GM12891 (cell line): Measurements from ENCODE around the gene KHK.
"Not testable (repeated sequence)": the region's sequence is repeated elsewhere in the genome, so short reads cannot be mapped to it uniquely, and the experiment has no call there.

Experiments
- DNase-seq: peaks from one replicate; pipeline ENCODE4 v3.0.0; 2011; ENCODE audit warnings: low spot score; ENCODE audit not compliant: insufficient read length
- FAIRE-seq: peaks from 2 replicates; lab custom pipeline; 2011; peaks lifted over from hg19 to GRCh38; lab: Jason Lieb, UNC
- PAX5 ChIP-seq: IDR thresholded peaks from 2 replicates; pipeline ENCODE4 v1.6.1; 2011; ENCODE audit warnings: low read length, moderate library complexity, mild to moderate bottlenecking; ENCODE audit not compliant: insufficient read depth, severe bottlenecking
- POLR2A ChIP-seq: IDR thresholded peaks from 2 replicates; pipeline ENCODE4 v1.6.1; 2011; ENCODE audit warnings: low read depth, low read length, control low read depth
- POLR2AphosphoS5 ChIP-seq: IDR thresholded peaks from 2 replicates; pipeline ENCODE4 v1.6.1; 2011; ENCODE audit warnings: low read depth, low read length, control low read depth
- POU2F2 ChIP-seq: IDR thresholded peaks from 2 replicates; pipeline ENCODE4 v1.6.1; 2011; ENCODE audit warnings: low read depth, mild to moderate bottlenecking, control low read depth, low read length, moderate library complexity
- SPI1 ChIP-seq: IDR thresholded peaks from 2 replicates; pipeline ENCODE4 v1.6.1; 2011; ENCODE audit warnings: low read depth, low read length, control low read depth
- TAF1 ChIP-seq: IDR thresholded peaks from 2 replicates; pipeline ENCODE4 v1.6.1; 2011; ENCODE audit warnings: low read depth, low read length, control low read depth

The KHK gene

DNA sequence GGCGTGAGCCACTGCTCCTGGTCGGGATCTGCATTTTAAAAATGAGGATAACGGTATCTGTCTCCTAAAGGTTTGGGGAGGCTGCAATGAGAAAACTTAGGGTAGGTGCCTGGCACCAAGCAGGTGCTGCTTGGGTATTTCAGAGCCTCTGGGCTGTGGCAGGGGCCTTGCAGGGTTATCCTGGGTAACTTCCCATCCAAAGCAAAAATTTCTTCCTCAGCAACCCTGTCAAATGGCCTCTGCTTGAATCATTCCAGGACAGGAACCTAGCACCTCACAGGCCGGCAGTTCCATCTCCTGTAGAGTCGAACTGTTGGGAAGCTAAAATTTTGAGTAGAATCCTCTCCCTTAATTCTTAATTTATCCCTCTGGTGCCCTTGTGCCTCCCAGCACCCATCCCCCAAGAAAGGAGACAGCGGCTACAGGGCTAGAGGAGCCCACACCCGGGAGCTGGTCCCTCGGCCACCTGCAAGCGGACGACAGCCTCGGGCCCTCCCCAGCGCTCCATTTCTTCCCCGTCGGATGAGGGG, 31.5 kb downstream of the KHK start:
- no peak for DNase-seq
- no peak for TF ChIP-seq PAX5
- no peak for FAIRE-seq

GRCh38 chr2:27118525-27119329, 32.2 kb downstream of the KHK start, which contains the start of gene CGREF1:
CGREF1 (minus strand) TSS chr2:27119128; CDS start chr2:27104366, 14,762 bp downstream.
- DNase-seq, result peak; percentile 55
- TF ChIP-seq TAF1 (no peak), PAX5 (no peak), POLR2A (no peak), POU2F2 (no peak), SPI1 (no peak), POLR2AphosphoS5 (no peak)
- peak; percentile 94 for FAIRE-seq

- not testable (repeated sequence) for FAIRE-seq, DNase-seq
Measured at GRCh38 chr2:27119330-27119670, 32.7 kb downstream of the KHK start.

DNA sequence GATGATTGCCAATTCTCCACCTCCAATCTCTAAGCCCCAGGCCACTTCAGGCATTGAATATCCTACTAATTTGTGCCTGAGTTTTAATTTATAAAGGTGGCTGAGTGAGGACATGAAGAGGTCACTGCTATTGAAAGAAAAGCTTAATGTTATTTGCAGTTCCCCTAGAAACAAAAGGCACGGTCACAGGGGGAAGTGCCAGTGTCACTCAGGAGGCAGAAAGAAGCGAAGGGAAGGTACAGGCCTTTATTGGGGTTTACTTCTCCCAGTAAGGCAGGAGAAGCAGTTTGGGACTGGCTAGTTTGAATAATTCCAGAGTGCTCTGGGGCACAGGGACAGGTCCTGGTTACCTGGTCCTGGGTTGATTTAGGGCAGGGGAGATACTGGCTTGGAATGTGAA, 35.3 kb downstream of the KHK start:
- DNase-seq (no peak), FAIRE-seq (no peak)
- TF ChIP-seq SPI1 (no peak), PAX5 (no peak), TAF1 (no peak)

- FAIRE-seq (no peak), DNase-seq (no peak)
- TF ChIP-seq SPI1 (no peak), POLR2AphosphoS5 (no peak), TAF1 (no peak), POLR2A (no peak), POU2F2 (no peak), PAX5 (no peak)
Measured at GRCh38 chr2:27122791-27123190, 36.2 kb downstream of the KHK start.

DNA sequence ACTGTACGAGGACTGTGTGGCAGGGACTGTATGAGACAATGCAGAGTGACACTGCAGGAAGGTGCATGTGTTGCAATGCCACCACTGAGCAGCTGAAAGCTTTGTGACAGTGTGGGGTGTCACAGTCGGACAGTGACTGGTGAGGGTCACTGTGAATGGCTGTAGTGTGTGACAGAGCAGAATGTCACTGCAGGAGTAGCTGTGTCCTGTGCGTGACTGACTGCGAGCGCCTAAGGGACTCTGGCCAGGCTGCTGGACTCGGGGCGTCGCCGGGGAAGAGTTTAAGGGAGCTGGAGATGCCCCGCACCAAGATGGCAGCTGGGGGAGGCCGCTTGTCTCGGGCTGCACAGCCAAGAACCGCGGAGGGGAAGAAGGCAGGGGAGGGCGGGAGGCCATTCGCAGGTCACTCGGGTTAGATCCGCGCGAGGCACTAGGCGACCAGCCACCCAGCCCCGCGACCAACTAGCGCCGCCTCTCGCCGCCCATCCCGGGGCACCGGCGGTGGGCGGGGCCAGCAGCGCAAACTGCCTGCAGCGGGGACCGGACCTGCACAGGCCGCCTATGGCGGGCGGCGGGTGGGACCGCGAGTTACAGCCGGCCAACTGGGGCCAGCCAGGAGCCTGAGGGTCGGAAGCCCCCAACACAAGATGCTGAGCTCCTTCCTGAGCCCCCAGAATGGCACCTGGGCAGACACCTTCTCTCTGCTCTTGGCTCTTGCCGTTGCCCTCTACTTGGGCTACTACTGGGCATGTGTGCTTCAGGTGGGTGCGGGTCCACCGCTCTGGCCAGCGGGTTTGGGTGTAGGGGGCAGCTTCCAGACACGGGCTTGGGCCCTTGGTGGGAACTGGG, 37.0 kb downstream of the KHK start, which contains the start of gene ABHD1:
Gene ABHD1, plus strand, starts transcription at position 514 of the 849 bp plus-strand sequence. Its CDS starts 134 bp downstream, at position 648.
- no peak for DNase-seq
- peak; percentile 73 for FAIRE-seq
- TF ChIP-seq SPI1 (no peak), POLR2AphosphoS5 (no peak), POU2F2 (no peak), TAF1 (no peak), PAX5 (no peak), POLR2A (no peak)

- DNase-seq (no peak), FAIRE-seq (no peak)
- TF ChIP-seq POLR2AphosphoS5 (no peak), PAX5 (no peak), SPI1 (no peak), TAF1 (no peak), POU2F2 (no peak), POLR2A (no peak)
Measured at GRCh38 chr2:27125104-27125503, 38.5 kb downstream of the KHK start.

DNA sequence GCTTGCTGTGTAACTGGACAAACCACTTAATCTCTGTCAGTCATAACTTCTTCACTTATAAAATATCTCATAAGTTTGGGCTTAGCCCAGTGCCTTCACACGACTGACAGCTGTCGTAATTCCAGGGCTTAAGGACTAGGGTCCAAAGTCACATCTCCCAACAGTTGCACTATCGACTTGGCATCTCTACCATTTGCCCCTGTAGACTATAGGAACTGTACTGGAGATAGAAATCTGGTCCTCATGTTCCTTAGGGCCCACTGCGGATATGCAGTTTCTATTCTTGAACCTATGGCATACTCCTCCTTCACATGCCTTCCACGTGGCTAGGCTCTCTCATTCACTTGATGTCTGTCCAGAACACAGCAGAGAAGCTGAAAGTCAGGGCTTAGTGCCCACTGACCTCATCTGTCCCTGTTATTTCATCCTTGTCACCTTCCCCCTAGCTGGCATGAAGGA, 39.7 kb downstream of the KHK start:
- DNase-seq (no peak), FAIRE-seq (no peak)
- TF ChIP-seq POLR2AphosphoS5 (no peak), POU2F2 (no peak), SPI1 (no peak), POLR2A (no peak), PAX5 (no peak), TAF1 (no peak)

DNA sequence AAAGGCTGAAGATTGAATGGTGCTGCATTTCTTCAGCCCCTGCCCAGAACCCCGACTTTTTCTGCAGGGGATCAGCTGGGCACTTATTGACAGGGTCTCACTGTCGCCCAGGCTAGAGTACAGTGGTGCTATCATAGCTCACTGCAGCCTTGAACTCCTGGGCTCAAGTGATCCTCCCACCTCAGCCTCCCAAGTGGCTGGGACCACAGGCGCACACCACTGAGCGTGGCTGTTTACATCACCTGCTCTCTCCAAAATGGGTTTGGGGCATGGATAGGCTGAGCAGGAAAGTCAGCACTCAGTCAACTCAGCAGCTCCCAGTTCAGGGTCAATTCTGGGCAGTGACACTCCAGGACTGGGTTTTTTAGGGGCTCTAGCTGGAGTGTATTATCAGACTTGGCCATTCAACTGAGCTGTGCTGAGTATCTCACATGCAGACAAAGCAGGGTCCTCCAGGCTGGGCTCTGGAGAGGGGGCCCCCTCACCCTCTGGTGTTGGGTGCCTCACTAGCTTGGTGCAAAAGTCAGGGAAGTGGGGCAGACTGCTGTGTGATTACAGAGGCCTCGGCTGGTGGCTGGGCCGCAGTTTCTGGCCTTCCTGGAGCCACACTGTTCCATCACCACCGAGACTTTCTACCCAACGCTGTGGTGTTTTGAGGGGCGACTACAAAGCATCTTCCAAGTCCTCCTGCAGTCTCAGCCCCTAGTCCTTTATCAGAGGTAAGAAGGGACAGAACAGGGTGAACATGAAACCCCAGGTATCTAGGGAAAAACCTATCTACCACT, 41.5 kb downstream of the KHK start:
- FAIRE-seq, result no peak

More for the DNA sequence above, 41.5 kb downstream of the KHK start:
- DNase-seq, result no peak
- TF ChIP-seq PAX5 (no peak), SPI1 (no peak), POLR2AphosphoS5 (no peak), TAF1 (no peak), POLR2A (no peak), POU2F2 (no peak)
